ENCODE data around the gene USP9X. TPM values are rescaled to one million over a fixed set of nuclear protein-coding genes. Genes with fewer than 3 reads are reported as not detected.
"Not testable (repeated sequence)": the region's sequence is repeated elsewhere in the genome, so short reads cannot be mapped to it uniquely, and the experiment has no call there.

The USP9X gene
- total RNA-seq, 1 experiment from 2014 or later, result 163 TPM

GRCh38 chrX:41150043-41150442 lies 64.8 kb downstream of the USP9X start:
- H3K27ac Mint-ChIP-seq, result no peak overlapping the region
- no peak overlapping the region for H3K4me3 Mint-ChIP-seq
- no peaks in the 10 kb centered on the region for H3K27me3 Mint-ChIP-seq (ENCODE audit: low read depth)
- ATAC-seq, result no peak
- no peak for DNase-seq (ENCODE audit: low spot score)
- TF ChIP-seq KAT7 (CRISPR knock-in tag; IDR thresholded peaks at IDR 0.05; ENCODE audit: borderline replicate concordance), result no peak
- TF ChIP-seq, protein P1, sequence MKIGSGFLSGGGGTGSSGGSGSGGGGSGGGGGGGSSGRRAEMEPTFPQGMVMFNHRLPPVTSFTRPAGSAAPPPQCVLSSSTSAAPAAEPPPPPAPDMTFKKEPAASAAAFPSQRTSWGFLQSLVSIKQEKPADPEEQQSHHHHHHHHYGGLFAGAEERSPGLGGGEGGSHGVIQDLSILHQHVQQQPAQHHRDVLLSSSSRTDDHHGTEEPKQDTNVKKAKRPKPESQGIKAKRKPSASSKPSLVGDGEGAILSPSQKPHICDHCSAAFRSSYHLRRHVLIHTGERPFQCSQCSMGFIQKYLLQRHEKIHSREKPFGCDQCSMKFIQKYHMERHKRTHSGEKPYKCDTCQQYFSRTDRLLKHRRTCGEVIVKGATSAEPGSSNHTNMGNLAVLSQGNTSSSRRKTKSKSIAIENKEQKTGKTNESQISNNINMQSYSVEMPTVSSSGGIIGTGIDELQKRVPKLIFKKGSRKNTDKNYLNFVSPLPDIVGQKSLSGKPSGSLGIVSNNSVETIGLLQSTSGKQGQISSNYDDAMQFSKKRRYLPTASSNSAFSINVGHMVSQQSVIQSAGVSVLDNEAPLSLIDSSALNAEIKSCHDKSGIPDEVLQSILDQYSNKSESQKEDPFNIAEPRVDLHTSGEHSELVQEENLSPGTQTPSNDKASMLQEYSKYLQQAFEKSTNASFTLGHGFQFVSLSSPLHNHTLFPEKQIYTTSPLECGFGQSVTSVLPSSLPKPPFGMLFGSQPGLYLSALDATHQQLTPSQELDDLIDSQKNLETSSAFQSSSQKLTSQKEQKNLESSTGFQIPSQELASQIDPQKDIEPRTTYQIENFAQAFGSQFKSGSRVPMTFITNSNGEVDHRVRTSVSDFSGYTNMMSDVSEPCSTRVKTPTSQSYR (CRISPR knock-in tag; IDR thresholded peaks at IDR 0.05), result no peak
- ChIA-PET CTCF (no interaction called here), POLR2A (no interaction called here)
- H3K36me3 Mint-ChIP-seq, result peaks cover 65% of the 10 kb centered on the region
- no peaks in the 10 kb centered on the region for H3K9me3 Mint-ChIP-seq
- no peaks in the 10 kb centered on the region for H3K4me1 Mint-ChIP-seq

DNA sequence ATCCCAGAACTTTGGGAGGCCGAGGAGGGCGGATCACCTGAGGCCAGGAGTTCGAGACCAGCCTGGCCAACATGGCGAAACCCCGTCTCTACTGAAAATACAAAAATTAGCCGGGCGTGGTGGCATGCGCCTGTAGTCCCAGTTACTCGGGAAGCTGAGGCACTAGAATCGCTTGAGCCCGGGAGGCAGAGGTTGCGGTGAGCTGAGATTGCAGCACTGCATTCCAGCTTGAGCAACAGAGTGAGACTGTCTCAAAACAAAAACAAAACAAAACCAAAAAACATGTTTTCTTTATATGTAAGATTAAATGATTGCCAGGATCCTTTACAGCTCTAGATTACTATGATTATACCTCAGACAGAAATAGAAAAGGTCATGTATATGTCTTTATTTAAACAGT lies 66.5 kb downstream of the USP9X start:
- H3K27ac Mint-ChIP-seq; H3K4me3 Mint-ChIP-seq; POLR2A ChIA-PET; H3K27me3 Mint-ChIP-seq (ENCODE audit: low read depth); ATAC-seq; DNase-seq (ENCODE audit: low spot score); H3K4me1 Mint-ChIP-seq; H3K9me3 Mint-ChIP-seq: not testable (repeated sequence)
- peaks cover 63% of the 10 kb centered on the region for H3K36me3 Mint-ChIP-seq
- CTCF ChIA-PET, result interaction anchor here (1.4 kb wide), 1 partner anchor 29 kb away, joined by 3 read pairs; no protein-coding TSS in a partner anchor

- no peak for DNase-seq (ENCODE audit: low spot score)
- POLR2A ChIA-PET, result no interaction called here
- Mint-ChIP-seq H3K27me3 (ENCODE audit: low read depth) (no peaks in the 10 kb centered on the region), H3K36me3 (peaks cover 61% of the 10 kb centered on the region), H3K4me1 (peaks cover 3% of the 10 kb centered on the region; the same call in 1 of the 2 replicates), H3K9me3 (no peaks in the 10 kb centered on the region), H3K27ac (peak overlapping the region; percentile 25; the same call in 1 of the 2 replicates), H3K4me3 (no peak overlapping the region)
- no peak for ATAC-seq
- CTCF ChIA-PET, result interaction anchor here (1.4 kb wide), 1 partner anchor 28 kb away, joined by 3 read pairs; no protein-coding TSS in a partner anchor
- TF ChIP-seq, protein P2, sequence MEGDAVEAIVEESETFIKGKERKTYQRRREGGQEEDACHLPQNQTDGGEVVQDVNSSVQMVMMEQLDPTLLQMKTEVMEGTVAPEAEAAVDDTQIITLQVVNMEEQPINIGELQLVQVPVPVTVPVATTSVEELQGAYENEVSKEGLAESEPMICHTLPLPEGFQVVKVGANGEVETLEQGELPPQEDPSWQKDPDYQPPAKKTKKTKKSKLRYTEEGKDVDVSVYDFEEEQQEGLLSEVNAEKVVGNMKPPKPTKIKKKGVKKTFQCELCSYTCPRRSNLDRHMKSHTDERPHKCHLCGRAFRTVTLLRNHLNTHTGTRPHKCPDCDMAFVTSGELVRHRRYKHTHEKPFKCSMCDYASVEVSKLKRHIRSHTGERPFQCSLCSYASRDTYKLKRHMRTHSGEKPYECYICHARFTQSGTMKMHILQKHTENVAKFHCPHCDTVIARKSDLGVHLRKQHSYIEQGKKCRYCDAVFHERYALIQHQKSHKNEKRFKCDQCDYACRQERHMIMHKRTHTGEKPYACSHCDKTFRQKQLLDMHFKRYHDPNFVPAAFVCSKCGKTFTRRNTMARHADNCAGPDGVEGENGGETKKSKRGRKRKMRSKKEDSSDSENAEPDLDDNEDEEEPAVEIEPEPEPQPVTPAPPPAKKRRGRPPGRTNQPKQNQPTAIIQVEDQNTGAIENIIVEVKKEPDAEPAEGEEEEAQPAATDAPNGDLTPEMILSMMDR (IDR thresholded peaks at IDR 0.05), result no peak
- TF ChIP-seq PRRX2 (CRISPR knock-in tag; IDR thresholded peaks at IDR 0.05) (no peak), STAT6 (CRISPR knock-in tag; conservative IDR thresholded peaks at IDR 0.05; ENCODE audit: low read depth) (no peak), ZNF512 (CRISPR knock-in tag; IDR thresholded peaks at IDR 0.05; ENCODE audit: borderline replicate concordance) (no peak), GTF2I (CRISPR knock-in tag; conservative IDR thresholded peaks at IDR 0.05) (no peak), ELF4 (CRISPR knock-in tag; IDR thresholded peaks at IDR 0.05; ENCODE audit: low read depth) (no peak), MYBL2 (CRISPR knock-in tag; IDR thresholded peaks at IDR 0.05) (no peak), JAZF1 (CRISPR knock-in tag; IDR thresholded peaks at IDR 0.05) (no peak), JUN (CRISPR knock-in tag; IDR thresholded peaks at IDR 0.05) (no peak), NR1H2 (CRISPR knock-in tag; IDR thresholded peaks at IDR 0.05) (no peak), AFF4 (CRISPR knock-in tag; IDR thresholded peaks at IDR 0.05; ENCODE audit: borderline replicate concordance) (no peak)
- TF ChIP-seq, protein P3, sequence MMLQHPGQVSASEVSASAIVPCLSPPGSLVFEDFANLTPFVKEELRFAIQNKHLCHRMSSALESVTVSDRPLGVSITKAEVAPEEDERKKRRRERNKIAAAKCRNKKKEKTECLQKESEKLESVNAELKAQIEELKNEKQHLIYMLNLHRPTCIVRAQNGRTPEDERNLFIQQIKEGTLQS (CRISPR knock-in tag; conservative IDR thresholded peaks at IDR 0.05), result no peak
- TF ChIP-seq, protein P4, sequence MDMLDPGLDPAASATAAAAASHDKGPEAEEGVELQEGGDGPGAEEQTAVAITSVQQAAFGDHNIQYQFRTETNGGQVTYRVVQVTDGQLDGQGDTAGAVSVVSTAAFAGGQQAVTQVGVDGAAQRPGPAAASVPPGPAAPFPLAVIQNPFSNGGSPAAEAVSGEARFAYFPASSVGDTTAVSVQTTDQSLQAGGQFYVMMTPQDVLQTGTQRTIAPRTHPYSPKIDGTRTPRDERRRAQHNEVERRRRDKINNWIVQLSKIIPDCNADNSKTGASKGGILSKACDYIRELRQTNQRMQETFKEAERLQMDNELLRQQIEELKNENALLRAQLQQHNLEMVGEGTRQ (CRISPR knock-in tag; IDR thresholded peaks at IDR 0.05), result no peak
Measured at GRCh38 chrX:41152221-41152620, 67.0 kb downstream of the USP9X start.
